HG03135 (cell line): ENCODE measurements around the gene PTCH1.

Experiments
- ATAC-seq: cut with Tn5 transposase; IDR thresholded peaks from one replicate; pipeline ENCODE4 v1.9.1; 2021; ENCODE audit warnings: mild to moderate bottlenecking, moderate library complexity; ENCODE audit not compliant: unreplicated experiment

Gene PTCH1

DNA sequence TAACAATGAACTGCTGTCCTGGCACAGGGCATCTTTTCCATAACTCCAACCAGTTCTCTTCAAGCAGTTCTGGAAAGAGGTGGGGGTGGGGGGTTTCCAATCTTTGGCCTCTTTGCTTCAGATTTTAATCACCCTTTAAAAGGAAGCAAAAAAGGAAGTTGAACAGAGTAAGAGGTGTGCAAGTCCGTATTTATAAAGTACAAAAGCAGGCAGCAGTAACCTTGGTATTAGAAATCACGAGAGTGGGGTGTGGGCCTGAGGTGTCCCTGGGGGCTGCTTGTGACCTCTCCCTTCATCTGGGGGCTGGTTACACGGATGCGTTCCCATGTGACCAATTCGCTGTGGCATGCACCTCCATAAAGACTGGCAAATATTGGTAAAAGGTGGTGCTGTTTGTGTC is 70.5 kb downstream of the PTCH1 start:
- no peak for ATAC-seq

DNA sequence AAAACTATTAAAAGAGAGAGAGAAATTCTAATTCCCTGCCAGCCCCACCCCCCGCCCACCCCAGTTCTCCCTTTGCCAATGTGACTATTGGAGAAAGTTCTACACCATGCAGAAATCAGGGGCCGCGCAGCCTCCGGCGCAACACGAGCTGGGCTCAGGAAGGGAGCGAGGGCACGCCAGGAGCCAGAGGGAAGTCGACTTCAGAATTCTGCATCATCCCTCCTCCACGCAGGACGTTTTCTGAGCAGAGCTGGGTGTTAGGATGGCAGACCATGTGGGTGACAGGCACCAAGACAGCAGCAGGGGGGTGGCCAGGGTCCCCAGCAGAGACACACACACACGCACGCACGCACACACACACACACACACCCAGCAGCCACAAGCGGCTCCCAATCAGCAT is 72.6 kb downstream of the PTCH1 start:
- no peak for ATAC-seq

DNA sequence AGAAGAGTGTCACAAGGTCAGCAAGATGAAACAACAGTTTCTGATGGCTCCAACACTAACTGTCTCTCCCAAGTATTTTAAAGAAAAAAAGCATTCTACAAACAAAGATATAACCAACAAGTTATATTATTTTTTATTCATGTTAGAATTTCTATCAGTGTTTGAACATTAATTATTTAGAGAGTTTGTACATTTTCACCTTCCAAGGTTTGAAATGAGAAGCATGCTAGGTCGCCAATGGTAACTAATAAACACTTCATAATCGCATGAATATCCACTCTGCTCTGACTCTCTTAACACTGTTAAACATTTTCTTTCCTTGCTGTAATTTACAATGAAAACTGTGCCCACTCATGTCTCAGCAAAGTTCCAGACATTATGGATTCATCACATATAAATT is 73.5 kb downstream of the PTCH1 start:
- no peak for ATAC-seq

DNA sequence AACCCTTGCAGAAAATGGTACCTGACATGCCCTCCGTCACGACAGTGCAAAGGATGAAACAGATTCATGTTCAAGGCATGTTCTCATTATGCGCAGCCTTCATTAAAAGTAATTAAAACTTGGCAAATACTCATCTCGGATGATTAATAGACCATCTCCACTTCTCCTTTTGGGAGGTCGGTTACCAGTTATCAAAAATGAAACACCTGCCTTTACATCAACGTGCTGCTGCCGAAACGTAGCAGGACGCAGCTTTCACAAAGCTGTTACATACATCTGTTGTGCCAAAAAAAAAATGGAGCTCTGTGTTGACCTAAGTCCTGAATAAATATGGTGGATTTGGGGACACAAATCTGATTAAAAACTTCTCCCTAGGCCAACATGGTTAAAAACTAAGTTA is 75.7 kb downstream of the PTCH1 start:
- no peak for ATAC-seq

DNA sequence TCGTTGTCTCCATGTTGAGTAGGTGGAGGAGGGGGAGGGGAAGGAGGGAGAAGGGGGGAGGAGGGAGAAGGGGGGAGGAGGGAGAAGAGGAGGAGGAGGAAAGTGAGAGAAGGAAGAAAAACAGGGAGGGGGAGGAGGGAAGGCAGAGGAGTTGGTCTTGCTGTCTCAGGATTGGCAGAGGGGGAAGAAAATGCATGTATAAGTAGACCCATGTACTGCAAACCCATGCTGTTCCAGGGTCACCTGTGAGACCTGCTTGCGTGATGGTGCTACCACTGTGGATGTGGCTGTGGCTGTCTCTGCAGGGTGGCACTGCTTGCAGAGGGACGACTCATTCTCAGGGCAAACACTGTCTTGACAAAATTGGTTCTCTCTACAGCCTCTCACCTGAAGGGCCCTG is 76.3 kb downstream of the PTCH1 start:
- ATAC-seq, result no peak

DNA sequence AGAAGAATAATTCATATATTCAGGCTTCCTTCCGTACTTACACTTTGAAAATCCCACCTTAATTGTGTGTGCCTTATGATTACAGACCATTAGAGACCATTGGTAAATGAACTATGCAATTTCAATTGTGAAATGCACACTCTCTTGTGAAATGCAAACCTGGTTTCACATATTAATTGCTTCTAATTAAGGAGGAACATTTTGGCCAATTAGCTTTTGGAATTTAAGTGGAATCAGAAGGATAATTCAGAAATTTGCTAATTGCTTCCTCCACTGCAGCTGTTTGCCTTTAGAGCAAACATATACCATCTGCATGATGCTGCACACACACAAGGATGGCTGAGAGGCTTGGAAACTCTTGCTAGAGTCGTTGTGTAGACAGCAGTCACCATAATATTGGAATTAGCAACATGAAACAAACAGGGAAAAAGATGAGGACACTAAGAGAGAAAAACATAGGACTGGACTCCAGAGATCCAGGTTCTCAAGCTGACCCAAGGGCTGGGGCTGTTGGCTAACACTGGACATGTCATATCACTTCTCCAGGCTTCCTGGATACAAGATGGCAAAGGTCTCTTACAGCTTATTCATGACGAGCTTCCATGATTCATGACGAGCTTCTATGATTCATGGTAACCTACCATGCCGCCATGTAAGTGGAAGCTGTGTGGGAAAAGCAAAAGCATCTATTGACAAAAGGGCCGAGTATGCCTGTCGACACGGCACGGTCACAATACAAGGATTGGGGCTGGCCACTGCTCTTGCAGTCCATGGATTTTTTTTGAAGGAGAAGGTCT is 78.0 kb downstream of the PTCH1 start:
- no peak for ATAC-seq

DNA sequence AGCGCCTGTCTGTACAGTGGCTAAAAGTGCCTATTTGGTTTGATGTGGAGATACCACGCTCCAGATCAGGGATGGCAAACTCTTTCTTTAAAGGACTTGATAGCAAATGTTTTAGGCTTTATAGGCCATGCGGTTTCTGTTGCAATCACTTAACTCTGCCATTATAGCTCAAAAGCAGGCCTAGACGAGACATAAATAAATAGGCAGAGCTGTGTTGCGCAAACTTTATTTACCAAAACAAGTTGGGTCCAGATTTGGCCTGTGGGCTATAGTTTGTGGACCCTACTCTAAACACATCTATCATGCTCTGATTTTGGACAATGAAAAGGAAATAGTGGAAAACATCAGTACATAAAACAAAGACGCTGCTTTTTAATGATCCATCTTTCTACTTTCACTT is 79.2 kb downstream of the PTCH1 start:
- ATAC-seq, result no peak

DNA sequence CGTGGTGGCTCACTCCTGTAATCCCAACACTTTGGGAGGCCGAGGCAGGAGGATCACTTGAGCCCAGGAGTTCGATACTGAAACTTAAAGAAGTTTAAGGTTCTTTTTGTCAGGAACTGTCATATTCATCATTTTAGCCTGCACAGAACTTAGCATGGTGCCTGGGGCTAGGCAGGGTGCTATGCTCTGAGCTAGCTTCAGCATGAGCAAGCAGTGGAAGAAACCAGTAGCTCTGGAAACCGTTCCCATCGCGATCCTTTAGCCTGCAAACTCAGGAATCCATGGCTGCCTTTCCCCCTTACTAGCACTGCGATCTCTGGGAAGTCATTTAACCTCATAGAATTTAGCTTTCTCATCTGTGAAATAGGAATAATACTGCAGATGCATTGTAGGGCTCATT is 80.4 kb downstream of the PTCH1 start:
- ATAC-seq, result no peak

DNA sequence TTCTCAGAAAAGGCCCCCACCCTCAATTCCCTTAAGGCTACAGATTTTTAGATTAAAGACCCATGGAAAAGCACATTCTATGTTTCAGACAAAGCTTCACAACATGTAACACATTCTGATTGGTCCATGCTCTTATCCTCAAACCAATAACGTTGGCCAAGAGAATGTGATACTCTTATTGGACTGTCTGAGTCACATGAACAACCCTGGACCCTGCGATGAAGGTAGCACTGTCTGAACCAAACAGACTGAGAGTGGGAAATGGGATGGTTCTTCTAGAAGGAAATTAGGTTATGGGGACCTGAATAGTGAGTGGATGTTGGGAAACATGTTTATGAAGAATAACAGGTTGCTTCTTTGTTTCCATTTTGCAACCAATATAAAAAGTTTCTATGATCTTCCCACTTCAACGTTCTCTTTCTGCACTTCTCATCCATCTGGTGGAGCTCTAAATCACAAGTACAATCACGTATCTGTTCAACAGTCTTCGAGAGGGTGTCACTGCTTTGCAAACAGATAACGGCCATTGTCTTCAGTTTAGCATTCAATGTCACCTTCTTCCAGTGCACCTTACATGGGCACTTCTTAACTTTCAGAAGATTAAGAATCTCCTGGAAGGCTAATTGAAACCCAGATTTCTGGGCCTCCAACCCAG is 81.6 kb downstream of the PTCH1 start:
- no peak for ATAC-seq

DNA sequence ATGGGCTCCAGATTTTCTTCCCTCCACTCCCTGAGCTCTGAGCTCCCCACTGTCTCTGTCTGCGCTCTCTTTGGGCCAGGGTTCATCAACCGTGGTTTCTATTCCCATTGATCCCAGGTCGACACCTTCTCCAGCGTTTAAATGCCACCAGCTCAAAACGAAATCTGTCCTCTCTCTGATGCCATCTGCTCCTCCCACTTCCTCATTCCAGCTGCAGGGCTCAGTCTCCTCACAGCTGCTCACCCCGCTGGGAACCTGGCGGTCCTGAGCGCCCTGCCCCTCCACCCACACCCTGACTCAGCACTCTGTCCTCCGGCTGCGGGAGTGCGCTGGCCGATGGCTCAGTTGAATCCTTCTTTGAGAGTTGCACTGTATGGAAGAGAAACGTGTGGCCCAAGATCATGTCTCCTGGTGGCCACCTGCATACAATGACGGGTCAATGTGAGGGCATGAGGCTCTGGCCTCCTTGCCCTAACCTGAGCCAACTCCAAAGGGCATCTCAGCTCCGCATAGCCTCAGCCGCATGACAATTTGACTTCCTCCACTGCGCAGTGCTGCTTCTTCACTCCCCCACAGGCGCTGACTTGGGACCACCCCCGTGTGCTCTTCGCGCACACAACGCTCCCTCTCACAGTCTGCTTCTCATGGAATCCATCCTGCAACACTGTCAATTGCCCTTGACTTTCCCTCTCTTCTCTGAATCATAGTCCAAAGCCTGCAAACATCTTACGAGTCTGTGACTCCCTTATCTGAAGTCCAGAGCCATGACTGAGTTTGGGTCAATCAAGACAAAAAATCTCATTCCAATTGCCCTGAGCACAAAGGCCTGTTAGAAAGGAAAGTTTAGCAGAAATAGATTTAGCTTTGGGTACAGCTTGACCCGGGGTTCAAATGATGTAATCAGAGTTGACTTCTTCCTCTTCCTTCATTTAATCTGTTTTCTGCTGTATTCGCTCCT is 82.4 kb downstream of the PTCH1 start:
- no peak for ATAC-seq

DNA sequence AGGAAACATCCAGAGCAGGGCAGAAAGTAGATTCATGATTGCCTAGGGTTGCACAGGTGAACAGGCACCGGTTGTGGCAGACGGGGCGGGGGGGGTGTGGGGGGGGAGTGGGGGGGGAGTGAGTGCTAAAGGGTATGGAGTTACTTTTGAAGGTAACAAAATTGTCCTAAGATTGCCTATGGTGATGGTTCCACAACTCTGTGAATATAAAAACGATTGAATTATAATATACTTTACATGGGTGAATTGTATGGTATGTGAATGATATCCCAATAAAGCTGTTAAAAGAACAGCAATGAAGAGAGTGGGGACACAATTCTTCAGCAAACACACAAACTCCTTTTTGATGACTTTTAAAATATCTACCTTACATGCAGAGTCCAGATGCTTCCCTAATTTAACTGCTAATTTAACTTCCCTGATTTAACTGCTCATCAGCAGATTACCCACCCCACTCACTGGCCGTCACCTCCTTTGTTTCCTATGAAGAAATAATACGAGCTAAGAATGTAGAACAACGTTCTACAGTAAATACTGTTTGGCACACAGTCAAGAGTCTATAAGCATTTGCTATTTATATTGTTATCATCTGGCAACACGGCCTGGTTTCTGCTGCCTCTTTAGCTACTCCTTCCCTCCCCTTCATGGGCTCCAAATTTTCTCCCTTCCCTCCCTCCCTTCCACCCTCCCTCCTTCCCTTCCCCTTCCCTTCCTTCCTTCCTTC is 83.5 kb downstream of the PTCH1 start:
- ATAC-seq, result no peak

DNA sequence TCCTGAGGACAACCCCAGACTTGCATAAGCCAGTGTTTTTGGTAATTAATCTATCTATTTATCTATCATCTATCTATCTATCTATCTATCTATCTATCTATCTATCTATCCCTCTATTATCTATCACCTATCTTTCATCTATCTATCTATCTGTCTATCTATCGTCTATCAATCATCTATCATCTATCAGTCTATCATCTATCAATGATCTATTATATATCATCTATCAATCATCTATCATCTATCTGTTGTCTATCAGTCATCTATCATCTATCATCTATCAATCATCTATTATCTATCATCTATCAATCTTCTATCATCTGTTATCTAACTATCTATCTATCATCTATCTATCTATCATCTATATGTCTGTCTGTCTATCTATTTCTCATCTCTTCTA is 85.5 kb downstream of the PTCH1 start:
- ATAC-seq, result no peak

DNA sequence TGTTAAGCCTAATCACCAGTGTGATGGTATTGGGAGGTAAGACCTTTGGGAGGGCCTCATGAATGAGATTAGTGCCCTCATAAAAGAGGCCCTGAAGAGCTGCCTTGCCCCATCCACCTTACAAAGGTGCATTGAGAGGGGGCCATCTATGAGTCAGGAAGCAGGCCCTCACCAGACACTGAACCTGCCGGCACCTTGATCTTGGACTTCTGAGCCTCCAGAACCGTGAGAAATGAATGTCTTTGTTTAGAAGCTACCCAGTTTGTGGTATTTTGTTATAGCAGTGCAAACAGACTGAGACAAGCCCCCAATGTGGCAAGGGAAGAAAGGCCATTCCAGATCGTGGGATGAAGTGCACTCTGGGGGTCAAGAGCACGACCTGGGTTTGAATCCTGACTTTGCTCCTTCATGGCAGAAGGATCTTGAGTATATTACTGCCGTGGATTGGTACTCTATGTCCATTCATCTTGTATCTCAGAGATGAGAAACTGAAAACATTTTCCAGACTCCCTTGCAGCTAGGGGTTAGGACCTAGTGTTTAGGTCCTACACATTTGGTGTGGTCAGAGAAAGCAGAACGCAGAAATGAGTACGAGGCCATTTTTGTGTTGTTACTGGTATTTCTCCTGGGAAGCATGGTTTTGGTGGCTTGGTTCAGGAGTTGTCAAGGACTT is 86.7 kb downstream of the PTCH1 start:
- ATAC-seq, result no peak

DNA sequence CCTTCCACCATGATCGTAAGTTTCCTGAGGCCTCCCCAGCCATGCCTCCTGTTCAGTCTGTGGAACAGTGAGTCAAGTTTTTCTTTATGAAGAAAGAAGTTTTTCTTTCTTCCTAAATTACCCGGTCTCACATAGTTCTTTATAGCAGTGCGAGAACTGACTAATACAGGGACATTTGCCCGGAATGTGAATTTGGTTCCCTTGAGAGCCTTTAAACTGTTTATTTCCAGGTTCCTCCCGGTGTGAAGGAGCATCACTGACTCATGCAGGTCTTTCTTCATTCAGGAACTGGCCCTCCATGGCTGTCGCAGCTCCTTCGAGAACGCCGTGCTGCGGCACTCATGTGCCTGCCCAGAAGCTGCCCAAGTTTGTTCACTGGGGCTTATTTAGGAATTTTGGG is 87.7 kb downstream of the PTCH1 start:
- no peak for ATAC-seq

DNA sequence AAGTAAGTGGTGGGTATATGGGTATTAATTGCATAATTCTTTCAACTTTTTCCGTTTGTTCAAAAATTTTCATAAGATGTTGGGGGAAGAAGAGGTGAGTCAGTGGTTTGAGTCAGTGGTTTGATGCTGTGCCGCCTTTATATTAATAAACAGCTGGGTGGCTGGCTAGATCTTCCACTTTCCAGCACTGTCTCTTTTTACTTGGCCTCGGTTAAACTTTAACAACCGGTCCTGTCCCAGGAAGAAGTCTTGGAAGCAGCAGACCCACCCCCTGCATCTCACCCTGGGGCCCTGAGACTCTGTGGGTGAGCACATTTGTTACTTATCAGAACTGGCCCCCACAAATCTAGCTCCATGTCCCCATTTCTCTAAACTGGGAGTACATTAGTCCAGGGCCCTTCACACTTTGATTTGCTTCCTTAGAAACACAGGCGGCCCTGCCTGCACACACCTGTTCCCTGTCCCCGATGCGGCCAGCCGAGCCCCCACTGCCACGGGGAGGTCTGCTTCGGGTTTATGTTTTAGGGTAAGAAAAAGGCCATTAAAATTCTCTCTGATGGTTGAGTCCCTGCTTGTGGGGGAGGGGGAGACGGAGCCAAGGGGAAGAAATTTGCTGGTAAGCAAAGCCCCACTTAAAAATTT is 90.7 kb downstream of the PTCH1 start:
- ATAC-seq, result no peak

DNA sequence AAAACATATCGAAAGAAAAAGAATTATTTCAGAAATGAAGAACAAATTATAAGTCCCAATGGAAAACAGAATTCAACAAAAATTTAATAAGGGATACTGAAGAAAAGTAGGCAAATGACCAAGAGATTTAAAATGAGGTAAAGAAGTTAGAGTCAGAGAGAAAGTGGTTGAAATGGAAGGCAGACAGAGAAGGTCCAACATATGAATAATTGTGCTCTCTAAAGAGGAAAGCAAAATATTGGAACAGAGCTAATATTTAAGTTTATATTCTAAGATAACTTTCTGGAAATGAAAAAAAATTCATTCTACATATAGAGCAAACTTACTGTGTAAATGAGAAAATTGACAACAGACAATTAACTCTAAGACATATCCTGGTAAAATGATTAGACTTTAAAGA is 94.1 kb downstream of the PTCH1 start:
- ATAC-seq, result no peak

DNA sequence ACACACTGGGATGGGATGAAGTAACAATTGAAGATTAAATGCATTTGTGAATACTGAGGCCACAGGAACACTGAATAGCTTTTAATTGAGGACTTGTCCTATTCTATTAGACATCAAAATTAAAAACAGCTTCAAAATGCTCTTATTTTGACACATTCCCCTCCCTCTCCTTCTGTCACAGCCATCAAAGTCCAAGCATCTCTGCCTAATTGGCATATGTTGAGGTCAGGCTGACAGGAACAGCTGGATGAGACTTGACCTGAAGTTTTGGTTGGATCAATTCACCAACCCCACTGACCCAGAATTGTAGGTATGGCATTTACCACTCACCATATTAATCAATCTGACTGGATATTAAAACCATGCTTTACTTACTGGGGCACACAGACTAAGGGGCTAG is 96.3 kb downstream of the PTCH1 start:
- no peak for ATAC-seq

DNA sequence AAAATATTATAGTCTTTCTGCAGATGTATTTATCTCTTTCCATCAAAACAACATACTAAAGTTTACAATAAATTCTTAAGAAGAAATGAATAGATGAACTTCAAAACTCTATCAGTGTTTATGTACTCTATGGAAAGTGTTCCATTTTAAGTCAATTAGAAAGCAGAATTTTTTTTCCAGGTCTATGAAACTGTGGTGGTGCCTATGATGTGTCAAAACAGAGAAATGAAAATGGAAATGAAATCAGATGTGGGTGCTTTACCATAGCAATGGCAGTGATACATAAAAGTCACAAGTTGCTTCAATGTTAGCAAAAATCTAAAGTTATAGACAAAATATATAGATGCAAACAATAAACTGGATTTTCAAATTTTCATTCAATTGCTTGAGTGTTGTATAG is 97.3 kb downstream of the PTCH1 start:
- no peak for ATAC-seq

DNA sequence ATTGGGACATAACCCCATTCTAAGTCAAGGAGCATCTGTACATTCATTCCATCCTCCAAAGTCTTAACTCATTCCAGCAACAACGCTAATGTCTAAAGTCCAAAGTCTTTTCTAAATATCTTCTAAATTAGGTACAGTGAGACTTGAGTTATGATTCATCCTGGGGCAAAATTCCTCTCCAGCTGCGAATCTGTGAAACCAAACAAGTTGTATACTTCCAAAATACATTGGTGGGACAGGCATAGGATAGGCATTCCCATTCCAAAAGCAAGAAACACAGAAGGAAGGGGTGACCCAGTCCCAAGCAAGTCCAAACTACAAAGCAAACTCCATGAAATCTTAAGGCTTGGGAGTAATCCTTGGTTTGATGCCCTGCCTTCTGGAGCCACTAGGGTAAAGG is 101.6 kb downstream of the PTCH1 start:
- no peak for ATAC-seq

DNA sequence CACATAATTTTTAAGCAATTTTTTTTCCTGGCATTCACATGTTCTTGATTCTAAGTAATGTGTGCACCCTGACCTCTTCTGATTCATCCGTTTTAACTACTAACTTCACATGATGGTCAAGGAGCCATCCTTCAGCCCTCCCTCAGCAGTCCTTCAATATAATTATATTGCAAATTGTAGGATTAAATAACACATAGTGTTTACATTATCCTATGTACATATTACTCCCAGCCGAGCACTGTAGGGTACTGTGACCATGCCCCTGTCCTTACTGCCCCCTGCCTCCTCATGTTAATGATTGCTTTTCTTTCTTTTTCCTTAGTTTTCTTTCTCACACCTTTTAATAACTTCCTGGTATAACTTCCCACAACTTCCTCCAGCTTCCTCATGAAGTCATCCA is 103.0 kb downstream of the PTCH1 start:
- no peak for ATAC-seq
